ENCODE data around the gene TACR2. TPM values are rescaled to one million over a fixed set of nuclear protein-coding genes. Genes with fewer than 3 reads are reported as not detected.
A peak's percentile ranks its signal among the peaks of the same experiment; 100 is the strongest.

Gene TACR2
- total and polyA plus RNA-seq, 2 of the 13 experiments (the other 11 are each of a cell fraction or from before 2014, with no cell fraction given), result 0.04 TPM; not detected in 1

GRCh38 chr10:69428165-69428564 is 11.4 kb upstream of the TACR2 start:
- DNase-seq (ENCODE audit: low spot score), result no peak
- Histone ChIP-seq H3K9me3 (ENCODE audit: low read length) (no peaks in the 10 kb centered on the region), H3K27ac (ENCODE audit: extremely low read length, insufficient read depth, low read length) (no peak overlapping the region), H3K27me3 (ENCODE audit: control insufficient read depth in 1 of 2, insufficient read depth in 2 of 2, low read length in 2 of 2) (peaks cover 3 to 7% of the 10 kb centered on the region in 2 experiments; a peak in 3 of 5 replicates), H3K4me1 (ENCODE audit: insufficient read depth, low read length) (peaks cover 40% of the 10 kb centered on the region), H3K4me3 (replicated peaks in 1 of 3; ENCODE audit: insufficient read depth in 1 of 3, low read depth in 2 of 3, low read length in 3 of 3) (no peak overlapping the region), H3K9ac (ENCODE audit: insufficient read depth, low read depth, low read length) (no peak overlapping the region), H3K4me2 (ENCODE audit: low read depth, low read length) (no peak overlapping the region; the same call in 1 of the 2 replicates), H3K79me2 (ENCODE audit: insufficient read depth, low read length) (no peaks in the 10 kb centered on the region), H3K36me3 (replicated peaks in 1 of 2; ENCODE audit: control insufficient read depth in 1 of 2, insufficient read depth in 2 of 2, low read length in 2 of 2) (no peaks in the 10 kb centered on the region), H2AFZ (ENCODE audit: low read length) (peak overlapping the region; percentile 63), H4K20me1 (ENCODE audit: insufficient read depth, low read length) (no peaks in the 10 kb centered on the region)
- no TSS peak for BruUV-seq (replicated peaks)
- intact Hi-C loops (cut with micrococcal nuclease; ENCODE audit: unreplicated experiment), result no loop called here
- FAIRE-seq, result no peak
- POLR2A ChIA-PET, result no interaction called here
- CTCF ChIA-PET (ENCODE audit: low intra/inter-chr PET ratio, low total read pairs), result no interaction called here
- under 1% methylated on average over 8 of the region's 8 CpGs for WGBS (ENCODE audit: low lambda C conversion rate)
- ATAC-seq, result no peak; the same call in 2 of the 3 replicates
- no peak for TF ChIP-seq MAFG (CRISPR knock-in tag; IDR thresholded peaks at IDR 0.05)
- TF ChIP-seq KMT2A (CRISPR knock-in tag; IDR thresholded peaks at IDR 0.05), result no peak
- TF ChIP-seq ZNF331 (CRISPR knock-in tag; IDR thresholded peaks at IDR 0.05), result no peak
- in situ Hi-C loops (cut with HindIII; ENCODE audit: extremely low pct_ligation_motif_present, low pct_unique_long_range_greater_than_20kb), result no loop called here

DNA sequence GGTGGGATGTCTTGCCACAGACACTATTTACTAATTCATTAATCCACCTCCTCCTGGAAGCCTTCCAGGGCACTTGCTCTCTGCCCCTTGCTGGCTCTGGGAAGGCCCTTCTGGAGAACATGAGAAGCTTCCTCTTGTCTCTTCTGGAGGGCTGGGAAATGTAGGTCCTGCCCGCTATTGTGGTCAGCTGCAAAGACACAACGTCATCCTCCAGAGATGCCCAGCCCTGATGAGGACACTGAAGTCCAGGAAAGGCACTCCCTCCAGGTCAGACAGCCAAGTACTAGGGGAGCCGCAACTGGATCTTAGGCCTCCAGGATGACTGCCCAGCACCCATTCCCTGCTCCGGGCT is 9.6 kb upstream of the TACR2 start:
- Histone ChIP-seq H3K4me2 (ENCODE audit: low read depth, low read length) (peak overlapping the region; percentile 70), H3K9ac (ENCODE audit: insufficient read depth, low read depth, low read length) (peak overlapping the region; percentile 33), H3K27me3 (ENCODE audit: control insufficient read depth in 1 of 2, insufficient read depth in 2 of 2, low read length in 2 of 2) (peaks cover 3 to 18% of the 10 kb centered on the region in 2 experiments; a peak in 3 of 5 replicates), H3K27ac (ENCODE audit: extremely low read length, insufficient read depth, low read length) (peak overlapping the region; percentile 21), H3K9me3 (ENCODE audit: low read length) (no peaks in the 10 kb centered on the region), H3K4me1 (ENCODE audit: insufficient read depth, low read length) (peaks cover 51% of the 10 kb centered on the region), H3K79me2 (ENCODE audit: insufficient read depth, low read length) (no peaks in the 10 kb centered on the region), H3K4me3 (replicated peaks in 1 of 3; ENCODE audit: insufficient read depth in 1 of 3, low read depth in 2 of 3, low read length in 3 of 3) (peak overlapping the region in 1 of 3 experiments; percentile 11; a peak in 1 of 6 replicates), H2AFZ (ENCODE audit: low read length) (peak overlapping the region; percentile 25), H4K20me1 (ENCODE audit: insufficient read depth, low read length) (no peaks in the 10 kb centered on the region), H3K36me3 (replicated peaks in 1 of 2; ENCODE audit: control insufficient read depth in 1 of 2, insufficient read depth in 2 of 2, low read length in 2 of 2) (no peaks in the 10 kb centered on the region)
- in situ Hi-C loops (cut with HindIII; ENCODE audit: extremely low pct_ligation_motif_present, low pct_unique_long_range_greater_than_20kb), result no loop called here
- no TSS peak for BruUV-seq (replicated peaks)
- ChIA-PET CTCF (ENCODE audit: low intra/inter-chr PET ratio, low total read pairs) (interaction anchor here (1.5 kb wide), 1 partner anchor 82 kb away, joined by 3 read pairs; no protein-coding TSS in a partner anchor), POLR2A (no interaction called here)
- ATAC-seq, result peak; percentile 47
- DNase-seq (ENCODE audit: low spot score), result no peak
- 27% methylated on average over 3 of the region's 4 CpGs for WGBS (ENCODE audit: low lambda C conversion rate)
- no peak for FAIRE-seq
- TF ChIP-seq MAZ (IDR thresholded peaks at IDR 0.05; ENCODE audit: borderline replicate concordance, low read depth, low read length) (no peak), MAZ (CRISPR knock-in tag; IDR thresholded peaks at IDR 0.05; ENCODE audit: low read depth) (no peak), ZFP91 (CRISPR knock-in tag; IDR thresholded peaks at IDR 0.05; ENCODE audit: borderline replicate concordance) (0 out of 2 replicates have a peak, but pooled peaks have one; percentile 8), ZNF781 (CRISPR knock-in tag; IDR thresholded peaks at IDR 0.05; ENCODE audit: borderline replicate concordance, not compliant biosample characterization) (peak; percentile 30), ZBTB26 (CRISPR knock-in tag; IDR thresholded peaks at IDR 0.05; ENCODE audit: borderline replicate concordance) (peak; percentile 69; the same call in 1 of the 2 replicates), NONO (IDR thresholded peaks at IDR 0.05) (no peak), NONO (CRISPR knock-in tag; conservative IDR thresholded peaks at IDR 0.05) (0 out of 2 replicates have a peak, but pooled peaks have one; percentile 10)
- intact Hi-C loops (cut with micrococcal nuclease; ENCODE audit: unreplicated experiment), result no loop called here

All from HepG2 (cell line).